OCI-LY3 (cell line): ENCODE results near the gene PPM1M.

Source experiments
- H2AFZ ChIP-seq: fragments of 200-600, 300-600 bp; shearing (Covaris generic); 2 replicates; pipeline ENCODE4 v1.6.0; 2014; ENCODE audit warnings: antibody characterized with exemption, low read depth, low read length
- H3K27ac ChIP-seq: fragments of 200-600, 300-600 bp; sonication (generic); 2 replicates; pipeline ENCODE4 v1.5.1; 2014; ENCODE audit warnings: mild to moderate bottlenecking, low read length, moderate library complexity, mixed read lengths
- H3K27me3 ChIP-seq: fragments of 200-600, 300-600 bp; sonication (generic); 2 replicates; pipeline ENCODE4 v1.6.1; 2014; ENCODE audit warnings: low read depth, low read length, mixed read lengths
- H3K36me3 ChIP-seq: fragments of 200-600, 300-600 bp; sonication (generic); replicated peaks from 2 replicates; pipeline ENCODE3; 2014; ENCODE audit warnings: low read depth, low read length, mixed read lengths
- H3K4me1 ChIP-seq: fragments of 300-600, 200-600 bp; sonication (generic); 2 replicates; pipeline ENCODE4 v1.6.1; 2014; ENCODE audit warnings: low read length, mixed read lengths
- H3K4me2 ChIP-seq: fragments of 200-600, 300-600 bp; sonication (generic); 2 replicates; pipeline ENCODE4 v1.6.1; 2014; ENCODE audit warnings: low read length, mixed read lengths
- H3K4me3 ChIP-seq: fragments of 300-600, 200-600 bp; sonication (generic); 2 replicates; pipeline ENCODE4 v1.5.1; 2014; ENCODE audit warnings: antibody characterized with exemption, mild to moderate bottlenecking, low read length, moderate library complexity
- H3K79me2 ChIP-seq: fragments of 300-600, 200-600 bp; shearing (Covaris generic); 2 replicates; pipeline ENCODE4 v1.6.1; 2014; ENCODE audit warnings: mild to moderate bottlenecking, low read length, mixed read lengths
- H3K9ac ChIP-seq: fragments of 300-600, 200-600 bp; shearing (Covaris generic); 2 replicates; pipeline ENCODE4 v1.6.0; 2014; ENCODE audit warnings: mild to moderate bottlenecking, low read length, moderate library complexity
- H3K9me3 ChIP-seq: fragments of 200-600, 300-600 bp; shearing (Covaris generic); 2 replicates; pipeline ENCODE4 v1.6.1; 2014; ENCODE audit warnings: low read length, mixed read lengths; ENCODE audit not compliant: insufficient read depth
- H4K20me1 ChIP-seq: fragments of 200-600, 300-600 bp; sonication (generic); 2 replicates; pipeline ENCODE4 v1.6.1; 2016; ENCODE audit warnings: low read length, mixed read lengths; ENCODE audit not compliant: insufficient read depth
- EZH2phosphoT487 ChIP-seq: fragments of 200-600 bp; shearing (Covaris generic); IDR thresholded peaks from 2 replicates; pipeline ENCODE4 v1.6.1; 2018; ENCODE audit warnings: antibody characterized with exemption, mixed run types, low read depth
- TF ChIP-seq, protein P1 (sequence below): fragments of 200-600, 300-600 bp; sonication (generic); IDR thresholded peaks from 2 replicates; pipeline ENCODE4 v1.5.1; 2014; ENCODE audit warnings: antibody characterized with exemption, low read length, low read depth

PPM1M gene

DNA sequence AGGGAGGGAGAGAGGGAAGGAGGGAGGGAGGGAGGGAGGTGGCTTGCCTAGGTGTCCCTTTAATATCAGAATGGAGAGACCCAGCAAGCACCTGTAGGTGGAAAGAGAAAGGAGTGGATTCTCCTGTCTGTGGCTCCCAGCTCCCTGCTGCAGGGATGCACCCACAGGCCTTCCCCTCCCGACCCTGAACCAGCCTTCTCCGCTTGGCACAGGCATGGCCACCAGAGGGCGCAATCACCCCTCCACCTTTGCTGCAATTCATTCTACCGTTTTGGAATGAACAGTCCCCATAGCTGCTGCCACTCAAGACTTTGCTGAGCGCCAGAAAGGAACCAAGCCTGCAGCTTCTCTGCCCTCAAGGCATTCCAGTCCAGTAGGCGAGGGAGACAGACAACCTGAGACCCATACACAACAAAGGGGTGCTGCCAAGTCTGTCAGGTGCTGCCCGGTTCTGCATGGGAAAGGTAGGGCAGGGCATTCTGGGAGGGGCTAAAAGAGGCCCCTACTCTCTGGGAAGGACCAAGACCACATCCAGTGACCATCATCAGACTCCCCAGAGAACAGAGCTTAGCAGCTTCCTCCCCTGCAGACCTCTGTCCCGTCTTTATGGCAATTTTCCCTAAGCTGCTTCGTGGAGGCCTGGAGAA is 25.1 kb upstream of the PPM1M start:
- Histone ChIP-seq H3K36me3 (peaks cover 48% of the 10 kb centered on the region), H3K4me1 (peaks cover 14% of the 10 kb centered on the region), H3K4me3 (no peak overlapping the region), H3K4me2 (no peak overlapping the region), H4K20me1 (peaks cover 38% of the 10 kb centered on the region), H3K27me3 (no peaks in the 10 kb centered on the region), H3K9me3 (no peaks in the 10 kb centered on the region), H3K27ac (no peak overlapping the region), H3K9ac (no peak overlapping the region), H3K79me2 (peaks cover 62% of the 10 kb centered on the region), H2AFZ (no peak overlapping the region)
- TF ChIP-seq EZH2phosphoT487 = no peak
- TF ChIP-seq, protein P1, sequence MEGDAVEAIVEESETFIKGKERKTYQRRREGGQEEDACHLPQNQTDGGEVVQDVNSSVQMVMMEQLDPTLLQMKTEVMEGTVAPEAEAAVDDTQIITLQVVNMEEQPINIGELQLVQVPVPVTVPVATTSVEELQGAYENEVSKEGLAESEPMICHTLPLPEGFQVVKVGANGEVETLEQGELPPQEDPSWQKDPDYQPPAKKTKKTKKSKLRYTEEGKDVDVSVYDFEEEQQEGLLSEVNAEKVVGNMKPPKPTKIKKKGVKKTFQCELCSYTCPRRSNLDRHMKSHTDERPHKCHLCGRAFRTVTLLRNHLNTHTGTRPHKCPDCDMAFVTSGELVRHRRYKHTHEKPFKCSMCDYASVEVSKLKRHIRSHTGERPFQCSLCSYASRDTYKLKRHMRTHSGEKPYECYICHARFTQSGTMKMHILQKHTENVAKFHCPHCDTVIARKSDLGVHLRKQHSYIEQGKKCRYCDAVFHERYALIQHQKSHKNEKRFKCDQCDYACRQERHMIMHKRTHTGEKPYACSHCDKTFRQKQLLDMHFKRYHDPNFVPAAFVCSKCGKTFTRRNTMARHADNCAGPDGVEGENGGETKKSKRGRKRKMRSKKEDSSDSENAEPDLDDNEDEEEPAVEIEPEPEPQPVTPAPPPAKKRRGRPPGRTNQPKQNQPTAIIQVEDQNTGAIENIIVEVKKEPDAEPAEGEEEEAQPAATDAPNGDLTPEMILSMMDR = peak; percentile 95

DNA sequence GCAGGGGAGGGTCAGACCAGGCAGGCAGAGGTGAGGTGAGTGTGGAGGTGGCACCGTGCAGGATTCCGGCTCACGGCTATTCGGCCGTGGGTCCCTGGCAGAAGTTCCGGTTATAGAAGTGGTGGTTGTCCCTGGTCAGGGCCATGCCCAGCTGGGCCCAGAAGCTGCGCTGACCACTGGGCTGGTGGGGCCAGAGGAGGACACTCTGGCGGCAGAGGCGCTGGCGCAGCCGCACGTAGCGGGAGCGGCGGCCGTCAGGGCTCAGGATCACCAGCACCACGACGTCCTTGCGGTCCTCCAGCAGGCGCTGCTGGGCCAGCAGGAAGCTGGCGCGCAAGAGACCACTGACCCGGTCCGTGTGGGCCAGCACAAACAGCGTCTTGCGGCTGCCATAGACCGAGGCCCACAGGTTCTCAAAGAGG is 24.4 kb upstream of the PPM1M start:
- H3K4me3 ChIP-seq = no peak overlapping the region
- H2AFZ ChIP-seq = no peak overlapping the region
- H4K20me1 ChIP-seq = peaks cover 38% of the 10 kb centered on the region
- no peak for TF ChIP-seq EZH2phosphoT487
- TF ChIP-seq, protein P1 = no peak
- H3K9me3 ChIP-seq = no peaks in the 10 kb centered on the region
- H3K36me3 ChIP-seq = peaks cover 44% of the 10 kb centered on the region
- peaks cover 62% of the 10 kb centered on the region for H3K79me2 ChIP-seq
- no peak overlapping the region for H3K4me2 ChIP-seq
- H3K9ac ChIP-seq = no peak overlapping the region
- no peak overlapping the region for H3K27ac ChIP-seq
- H3K4me1 ChIP-seq = peaks cover 19% of the 10 kb centered on the region
- H3K27me3 ChIP-seq = no peaks in the 10 kb centered on the region

DNA sequence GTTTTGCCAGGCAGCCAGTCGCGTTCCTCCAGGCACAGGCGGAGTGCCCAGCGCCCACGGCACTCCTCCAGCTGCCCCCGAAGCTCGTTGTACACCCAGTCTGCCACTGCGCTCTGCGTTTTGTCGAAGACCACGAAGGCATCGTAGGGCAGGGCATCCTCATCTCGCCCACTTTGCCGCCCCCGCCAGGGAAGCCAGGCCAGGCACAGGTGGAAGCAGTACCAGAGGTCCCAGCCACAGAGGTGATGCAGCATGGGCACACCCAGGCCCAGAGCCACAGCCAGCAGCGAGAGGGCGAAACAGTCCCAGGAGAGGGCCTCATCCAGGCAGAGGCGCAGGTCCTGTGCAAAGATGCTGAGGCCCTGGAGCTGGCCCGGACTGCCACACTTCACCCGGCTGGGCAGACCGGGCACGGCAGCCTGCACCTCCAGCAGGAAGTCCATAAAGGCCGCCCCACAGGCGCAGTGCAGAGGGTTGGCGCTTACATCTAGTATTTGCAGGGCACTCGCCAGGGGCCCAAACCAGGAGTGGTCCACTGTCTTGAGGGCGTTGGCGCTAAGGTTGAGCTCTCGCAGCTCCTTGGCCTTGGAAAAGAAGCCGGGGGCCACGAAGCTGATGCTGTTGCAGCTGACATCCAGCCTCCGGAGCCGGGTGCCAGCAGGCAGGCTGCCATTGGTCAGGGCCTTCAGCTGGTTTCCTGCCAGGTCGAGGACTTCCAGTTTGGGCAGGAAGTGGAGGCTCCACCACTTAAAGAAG is 23.8 kb upstream of the PPM1M start:
- Histone ChIP-seq H3K27me3 (no peaks in the 10 kb centered on the region), H3K9ac (no peak overlapping the region), H3K27ac (no peak overlapping the region), H3K4me3 (no peak overlapping the region), H3K4me1 (peaks cover 25% of the 10 kb centered on the region), H3K9me3 (no peaks in the 10 kb centered on the region), H3K36me3 (peaks cover 42% of the 10 kb centered on the region), H3K4me2 (no peak overlapping the region), H2AFZ (no peak overlapping the region), H3K79me2 (peaks cover 62% of the 10 kb centered on the region), H4K20me1 (peaks cover 38% of the 10 kb centered on the region)
- TF ChIP-seq, protein P1 = no peak
- TF ChIP-seq EZH2phosphoT487 = no peak
